Measurements from ENCODE around the gene SLC7A1. TPM values are rescaled to one million over a fixed set of nuclear protein-coding genes. Genes with fewer than 3 reads are reported as not detected.

The SLC7A1 gene
- total RNA-seq, 2 experiments from 2014 or later: 11.3 to 12.3 TPM

GRCh38 chr13:29579094-29579493 is 16.4 kb downstream of the SLC7A1 start:
- Histone ChIP-seq H3K4me1 (ENCODE audit: insufficient read depth, low read length) (peaks cover 6% of the 10 kb centered on the region), H3K27ac (ENCODE audit: low read depth in 1 of 2, low read length in 2 of 2) (no peak overlapping the region), H3K9me3 (ENCODE audit: control insufficient read depth in 1 of 2, insufficient read depth in 1 of 2, low read length in 2 of 2) (no peaks in the 10 kb centered on the region), H3K27me3 (ENCODE audit: control insufficient read depth in 1 of 2, insufficient read depth in 2 of 2, low read length in 2 of 2) (no peaks in the 10 kb centered on the region), H3K4me3 (ENCODE audit: low read length) (no peak overlapping the region), H3K36me3 (ENCODE audit: insufficient read depth, low read length) (no peaks in the 10 kb centered on the region)
- H3K27ac Mint-ChIP-seq: no peak overlapping the region
- no peak overlapping the region for H3K4me3 Mint-ChIP-seq
- DNase-seq (no peak), ATAC-seq (ENCODE audit: poor library complexity) (no peak)
- H3K9me3 Mint-ChIP-seq: no peaks in the 10 kb centered on the region
- ChIA-PET CTCF (no interaction called here), POLR2A (no interaction called here)
- H3K36me3 Mint-ChIP-seq (ENCODE audit: low read depth): peaks cover 8% of the 10 kb centered on the region
- H3K4me1 Mint-ChIP-seq (ENCODE audit: low read depth): peaks cover 40% of the 10 kb centered on the region
- intact Hi-C loops (cut with DNase I, micrococcal nuclease): no loop called here
- no peak for TF ChIP-seq CTCF (IDR thresholded peaks at IDR 0.05)
- H3K27me3 Mint-ChIP-seq: no peaks in the 10 kb centered on the region

- POLR2A ChIA-PET: no interaction called here
Observed at GRCh38 chr13:29578300-29579085, 17.0 kb downstream of the SLC7A1 start.

GRCh38 chr13:29577136-29578051 is 18.1 kb downstream of the SLC7A1 start:
- Mint-ChIP-seq H3K9me3 (no peaks in the 10 kb centered on the region), H3K36me3 (ENCODE audit: low read depth) (peaks cover 8% of the 10 kb centered on the region), H3K4me3 (no peak overlapping the region), H3K27me3 (no peaks in the 10 kb centered on the region), H3K4me1 (ENCODE audit: low read depth) (peaks cover 41% of the 10 kb centered on the region), H3K27ac (no peak overlapping the region)
- DNase-seq (no peak), ATAC-seq (ENCODE audit: poor library complexity) (no peak)
- no peaks in the 10 kb centered on the region for H3K4me1 ChIP-seq (ENCODE audit: insufficient read depth, low read length)
- H3K9me3 ChIP-seq (ENCODE audit: control insufficient read depth in 1 of 2, insufficient read depth in 1 of 2, low read length in 2 of 2): no peaks in the 10 kb centered on the region
- no peaks in the 10 kb centered on the region for H3K27me3 ChIP-seq (ENCODE audit: control insufficient read depth in 1 of 2, insufficient read depth in 2 of 2, low read length in 2 of 2)
- ChIA-PET CTCF (no interaction called here), POLR2A (no interaction called here)
- H3K4me3 ChIP-seq (ENCODE audit: low read length): no peak overlapping the region
- intact Hi-C loops (cut with DNase I, micrococcal nuclease): no loop called here
- no peak overlapping the region for H3K27ac ChIP-seq (ENCODE audit: low read depth in 1 of 2, low read length in 2 of 2)
- H3K36me3 ChIP-seq (ENCODE audit: insufficient read depth, low read length): no peaks in the 10 kb centered on the region
- no peak for TF ChIP-seq CTCF (IDR thresholded peaks at IDR 0.05)

More at GRCh38 chr13:29578300-29579085, 17.0 kb downstream of the SLC7A1 start:
- TF ChIP-seq CTCF (IDR thresholded peaks at IDR 0.05): no peak
- no peaks in the 10 kb centered on the region for H3K27me3 Mint-ChIP-seq
- no peaks in the 10 kb centered on the region for H3K9me3 Mint-ChIP-seq
- H3K27ac Mint-ChIP-seq: no peak overlapping the region
- H3K36me3 Mint-ChIP-seq (ENCODE audit: low read depth): peaks cover 8% of the 10 kb centered on the region
- no peaks in the 10 kb centered on the region for H3K27me3 ChIP-seq (ENCODE audit: control insufficient read depth in 1 of 2, insufficient read depth in 2 of 2, low read length in 2 of 2)
- H3K4me3 ChIP-seq (ENCODE audit: low read length): no peak overlapping the region
- H3K36me3 ChIP-seq (ENCODE audit: insufficient read depth, low read length): no peaks in the 10 kb centered on the region
- CTCF ChIA-PET: no interaction called here
- no peaks in the 10 kb centered on the region for H3K9me3 ChIP-seq (ENCODE audit: control insufficient read depth in 1 of 2, insufficient read depth in 1 of 2, low read length in 2 of 2)
- no peak overlapping the region for H3K4me3 Mint-ChIP-seq
- intact Hi-C loops (cut with DNase I, micrococcal nuclease): no loop called here
- DNase-seq: no peak
- peaks cover 41% of the 10 kb centered on the region for H3K4me1 Mint-ChIP-seq (ENCODE audit: low read depth)
- H3K27ac ChIP-seq (ENCODE audit: low read depth in 1 of 2, low read length in 2 of 2): no peak overlapping the region
- ATAC-seq (ENCODE audit: poor library complexity): no peak
- peaks cover 6% of the 10 kb centered on the region for H3K4me1 ChIP-seq (ENCODE audit: insufficient read depth, low read length)

Measured in CD4-positive, alpha-beta T cell (primary cell).